ENCODE data around the gene ANGPTL1. TPM values are rescaled to one million over a fixed set of nuclear protein-coding genes. Genes with fewer than 3 reads are reported as not detected.

Gene ANGPTL1
- polyA plus RNA-seq, 3 donors from 2014 or later: not detected

- DNase-seq: no peak
- H3K27me3 Mint-ChIP-seq (ENCODE audit: low read depth in 3 of 3): peaks cover 0 to 3% (median 0%) of the 10 kb centered on the region in 3 donors
- no peaks in the 10 kb centered on the region for H3K9me3 Mint-ChIP-seq
- no peak overlapping the region for H3K27ac Mint-ChIP-seq
- no peaks in the 10 kb centered on the region for H3K4me1 Mint-ChIP-seq
- no peak overlapping the region for H3K4me3 Mint-ChIP-seq
- H3K36me3 Mint-ChIP-seq: peaks cover 0 to 17% (median 12%) of the 10 kb centered on the region in 3 donors
These were observed 15.0 kb upstream of the ANGPTL1 start for GRCh38 chr1:178885869-178886268.

GRCh38 chr1:178881950-178882349 lies 11.1 kb upstream of the ANGPTL1 start:
- Mint-ChIP-seq H3K27ac (no peak overlapping the region), H3K36me3 (peaks cover 0 to 16% (median 8%) of the 10 kb centered on the region in 3 donors), H3K27me3 (ENCODE audit: low read depth in 3 of 3) (no peaks in the 10 kb centered on the region), H3K4me3 (no peak overlapping the region), H3K9me3 (no peaks in the 10 kb centered on the region), H3K4me1 (no peaks in the 10 kb centered on the region)
- DNase-seq: no peak

GRCh38 chr1:178877896-178878295 lies 7.0 kb upstream of the ANGPTL1 start:
- Mint-ChIP-seq H3K27me3 (ENCODE audit: low read depth in 3 of 3) (peaks cover 0 to 3% (median 0%) of the 10 kb centered on the region in 3 donors), H3K4me1 (no peaks in the 10 kb centered on the region), H3K36me3 (peaks cover 0 to 7% (median 0%) of the 10 kb centered on the region in 3 donors), H3K27ac (no peak overlapping the region), H3K9me3 (no peaks in the 10 kb centered on the region), H3K4me3 (no peak overlapping the region)
- no peak for DNase-seq

- Mint-ChIP-seq H3K27me3 (ENCODE audit: low read depth in 3 of 3) (peaks cover 0 to 3% (median 1%) of the 10 kb centered on the region in 3 donors), H3K9me3 (no peaks in the 10 kb centered on the region), H3K27ac (no peak overlapping the region), H3K4me3 (no peak overlapping the region), H3K4me1 (no peaks in the 10 kb centered on the region), H3K36me3 (peaks cover 0 to 4% (median 0%) of the 10 kb centered on the region in 3 donors)
- no peak for DNase-seq
These were observed 5.1 kb upstream of the ANGPTL1 start for GRCh38 chr1:178875936-178876335.

GRCh38 chr1:178874966-178875365 lies 4.1 kb upstream of the ANGPTL1 start:
- Mint-ChIP-seq H3K27ac (no peak overlapping the region), H3K36me3 (no peaks in the 10 kb centered on the region), H3K4me1 (no peaks in the 10 kb centered on the region), H3K4me3 (no peak overlapping the region), H3K9me3 (no peaks in the 10 kb centered on the region), H3K27me3 (ENCODE audit: low read depth in 3 of 3) (peaks cover 0 to 3% (median 2%) of the 10 kb centered on the region in 3 donors)
- no peak for DNase-seq

GRCh38 chr1:178871551-178872320 lies 859 bp upstream of the ANGPTL1 start:
- Mint-ChIP-seq H3K4me3 (no peak overlapping the region), H3K27me3 (ENCODE audit: low read depth in 3 of 3) (peaks cover 0 to 3% (median 2%) of the 10 kb centered on the region in 3 donors), H3K4me1 (peaks cover 5 to 6% of the 10 kb centered on the region in 2 donors), H3K27ac (no peak overlapping the region), H3K36me3 (no peaks in the 10 kb centered on the region), H3K9me3 (no peaks in the 10 kb centered on the region)
- DNase-seq: no peak

GRCh38 chr1:178870221-178870620 lies 656 bp downstream of the ANGPTL1 start:
- H3K4me1 Mint-ChIP-seq: peaks cover 5 to 6% of the 10 kb centered on the region in 2 donors
- no peaks in the 10 kb centered on the region for H3K9me3 Mint-ChIP-seq
- H3K36me3 Mint-ChIP-seq: no peaks in the 10 kb centered on the region
- DNase-seq: no peak
- no peak overlapping the region for H3K4me3 Mint-ChIP-seq
- peaks cover 0 to 2% (median 1%) of the 10 kb centered on the region in 3 donors for H3K27me3 Mint-ChIP-seq (ENCODE audit: low read depth in 3 of 3)
- no peak overlapping the region for H3K27ac Mint-ChIP-seq

- Mint-ChIP-seq H3K27me3 (ENCODE audit: low read depth in 3 of 3) (peaks cover 0 to 2% (median 1%) of the 10 kb centered on the region in 3 donors), H3K36me3 (peaks cover 0 to 4% (median 0%) of the 10 kb centered on the region in 3 donors), H3K27ac (no peak overlapping the region)
These were observed 1.7 kb downstream of the ANGPTL1 start for GRCh38 chr1:178869119-178869697.

GRCh38 chr1:178868706-178869105 lies 2.2 kb downstream of the ANGPTL1 start:
- no peak for DNase-seq

More at GRCh38 chr1:178869119-178869697, 1.7 kb downstream of the ANGPTL1 start:
- no peak for DNase-seq
- no peak overlapping the region for H3K4me3 Mint-ChIP-seq
- H3K9me3 Mint-ChIP-seq: no peaks in the 10 kb centered on the region
- peaks cover 5 to 6% of the 10 kb centered on the region in 2 donors for H3K4me1 Mint-ChIP-seq

GRCh38 chr1:178867670-178868069 lies 3.2 kb downstream of the ANGPTL1 start:
- Mint-ChIP-seq H3K27me3 (ENCODE audit: low read depth in 3 of 3) (peaks cover 0 to 2% (median 0%) of the 10 kb centered on the region in 3 donors), H3K27ac (peak overlapping the region in 1 of 6 donors; percentile 1), H3K9me3 (no peaks in the 10 kb centered on the region), H3K4me3 (peak overlapping the region in 1 of 5 donors; percentile 1), H3K36me3 (peaks cover 0 to 4% (median 0%) of the 10 kb centered on the region in 3 donors), H3K4me1 (peaks cover 5 to 6% of the 10 kb centered on the region in 2 donors)
- no peak for DNase-seq

More at GRCh38 chr1:178868706-178869105, 2.2 kb downstream of the ANGPTL1 start:
- Mint-ChIP-seq H3K9me3 (no peaks in the 10 kb centered on the region), H3K27me3 (ENCODE audit: low read depth in 3 of 3) (peaks cover 0 to 2% (median 1%) of the 10 kb centered on the region in 3 donors), H3K4me3 (no peak overlapping the region), H3K27ac (no peak overlapping the region), H3K36me3 (peaks cover 0 to 4% (median 0%) of the 10 kb centered on the region in 3 donors), H3K4me1 (peaks cover 5 to 6% of the 10 kb centered on the region in 2 donors)

- H3K36me3 Mint-ChIP-seq: peaks cover 0 to 8% (median 0%) of the 10 kb centered on the region in 3 donors
- peaks cover 0 to 1% (median 0%) of the 10 kb centered on the region in 6 donors for H3K9me3 Mint-ChIP-seq
- no peaks in the 10 kb centered on the region for H3K27me3 Mint-ChIP-seq (ENCODE audit: low read depth in 3 of 3)
- no peak overlapping the region for H3K4me3 Mint-ChIP-seq
- peaks cover 5 to 6% of the 10 kb centered on the region in 2 donors for H3K4me1 Mint-ChIP-seq
- no peak for DNase-seq
- no peak overlapping the region for H3K27ac Mint-ChIP-seq
These were observed 6.6 kb downstream of the ANGPTL1 start for GRCh38 chr1:178864326-178864725.

GRCh38 chr1:178862864-178863263 lies 8.0 kb downstream of the ANGPTL1 start:
- Mint-ChIP-seq H3K36me3 (peaks cover 0 to 8% (median 0%) of the 10 kb centered on the region in 3 donors), H3K27ac (no peak overlapping the region), H3K4me3 (no peak overlapping the region), H3K9me3 (peaks cover 0 to 1% (median 0%) of the 10 kb centered on the region in 6 donors), H3K4me1 (peaks cover 5% of the 10 kb centered on the region in 2 donors), H3K27me3 (ENCODE audit: low read depth in 3 of 3) (no peaks in the 10 kb centered on the region)
- no peak for DNase-seq

GRCh38 chr1:178862416-178862815 lies 8.5 kb downstream of the ANGPTL1 start:
- Mint-ChIP-seq H3K27me3 (ENCODE audit: low read depth in 3 of 3) (no peaks in the 10 kb centered on the region), H3K9me3 (peaks cover 0 to 1% (median 0%) of the 10 kb centered on the region in 6 donors), H3K4me3 (no peak overlapping the region), H3K27ac (no peak overlapping the region), H3K4me1 (peaks cover under 1 to 1% of the 10 kb centered on the region in 2 donors), H3K36me3 (peaks cover 0 to 8% (median 0%) of the 10 kb centered on the region in 3 donors)
- DNase-seq: no peak

GRCh38 chr1:178857126-178857525 lies 13.8 kb downstream of the ANGPTL1 start:
- no peaks in the 10 kb centered on the region for H3K4me1 Mint-ChIP-seq
- peaks cover 0 to 3% (median 2%) of the 10 kb centered on the region in 3 donors for H3K27me3 Mint-ChIP-seq (ENCODE audit: low read depth in 3 of 3)
- no peak overlapping the region for H3K27ac Mint-ChIP-seq
- no peak overlapping the region for H3K4me3 Mint-ChIP-seq
- no peak for DNase-seq
- peaks cover 0 to 3% (median 0%) of the 10 kb centered on the region in 3 donors for H3K36me3 Mint-ChIP-seq
- H3K9me3 Mint-ChIP-seq: peaks cover 0 to 2% (median 0%) of the 10 kb centered on the region in 6 donors
